SK-N-DZ (cell line): ENCODE data around the gene DEFB114.

Source experiments
- DNase-seq: peaks from one replicate; pipeline ENCODE4 v3.0.0-alpha.2; 2015; ENCODE audit warnings: low spot score

The DEFB114 gene

GRCh38 chr6:49937017-49937416 is 26.9 kb downstream of the DEFB114 start:
- DNase-seq: no peak

DNA sequence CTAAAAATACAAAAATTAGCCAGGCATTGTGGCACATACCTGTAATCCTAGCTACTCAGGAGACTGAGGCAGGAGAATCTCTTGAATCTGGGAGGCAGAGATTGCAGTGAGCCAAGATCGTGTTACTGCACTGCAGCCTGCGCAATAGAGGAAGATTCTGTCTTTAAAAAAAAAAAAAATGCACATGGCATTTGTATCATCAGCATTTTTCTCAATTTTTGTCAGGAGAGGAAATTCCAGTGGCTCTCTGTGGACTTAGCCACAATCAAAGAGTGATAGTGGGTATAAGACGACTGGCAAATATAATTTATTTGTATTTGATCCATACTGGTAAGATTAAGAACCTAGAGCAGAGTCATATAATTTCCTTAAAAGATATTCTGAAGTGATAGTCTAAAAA is 28.6 kb downstream of the DEFB114 start:
- no peak for DNase-seq

DNA sequence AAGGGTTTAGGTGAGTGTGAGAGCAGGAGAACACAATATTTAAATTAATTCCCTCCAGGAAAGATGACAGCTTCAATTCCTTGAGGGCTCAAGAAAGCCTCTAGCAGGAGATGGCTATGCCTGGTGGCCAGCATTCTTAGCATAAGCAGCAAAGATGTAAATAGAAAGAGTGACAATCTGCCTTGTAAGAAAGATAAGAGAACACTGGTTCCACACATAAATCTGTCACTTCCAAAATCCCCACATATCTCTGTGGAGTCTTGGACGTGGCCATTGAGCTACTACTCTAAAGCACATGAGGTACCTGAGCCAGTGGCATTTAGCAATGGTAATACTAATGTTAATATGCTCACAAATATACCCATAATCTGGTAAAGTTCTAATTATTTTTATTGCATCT is 29.2 kb downstream of the DEFB114 start:
- DNase-seq: no peak

DNA sequence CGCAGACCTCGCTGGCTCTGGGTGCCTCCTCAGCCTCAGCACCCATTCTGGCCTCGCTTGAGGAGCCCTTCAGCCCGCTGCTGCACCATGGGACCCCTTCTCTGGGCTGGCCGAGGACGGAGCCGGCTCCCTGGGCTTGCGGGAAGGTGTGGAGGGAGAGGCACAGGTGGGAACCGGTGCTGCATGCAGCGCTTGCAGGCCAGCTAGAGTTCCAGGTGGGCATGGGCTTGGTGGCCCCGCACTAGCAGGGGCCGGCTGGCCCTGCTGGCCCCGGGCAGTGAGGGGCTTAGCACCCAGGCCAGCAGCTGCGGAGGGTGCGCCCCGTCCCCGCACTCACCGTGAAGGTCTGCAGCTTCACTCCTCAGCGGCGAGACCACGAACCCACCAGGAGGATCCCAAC is 30.4 kb downstream of the DEFB114 start:
- DNase-seq: no peak

- DNase-seq: no peak
These were observed 34.6 kb downstream of the DEFB114 start for GRCh38 chr6:49929340-49929739.

DNA sequence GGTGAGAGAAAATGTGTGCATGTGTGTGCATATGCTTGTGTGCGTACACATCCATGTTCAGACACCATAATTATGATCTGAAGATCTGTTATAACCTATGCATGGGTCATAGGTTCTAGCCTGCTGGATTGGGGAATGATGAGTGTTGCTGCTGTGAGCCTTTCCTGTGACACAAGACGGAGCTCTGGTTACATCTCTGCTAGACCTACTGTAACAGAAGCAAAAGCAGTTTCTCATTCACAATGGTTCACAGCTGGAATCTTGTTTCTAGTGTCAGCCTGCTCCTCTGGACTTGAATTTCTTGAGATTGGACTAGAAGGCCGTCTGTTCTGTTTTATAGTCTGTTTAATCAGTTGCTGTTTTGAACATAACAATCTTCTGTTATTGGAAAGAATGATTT is 40.1 kb downstream of the DEFB114 start:
- DNase-seq: no peak

- DNase-seq: no peak
These were observed 43.9 kb downstream of the DEFB114 start for GRCh38 chr6:49919935-49920644.

DNA sequence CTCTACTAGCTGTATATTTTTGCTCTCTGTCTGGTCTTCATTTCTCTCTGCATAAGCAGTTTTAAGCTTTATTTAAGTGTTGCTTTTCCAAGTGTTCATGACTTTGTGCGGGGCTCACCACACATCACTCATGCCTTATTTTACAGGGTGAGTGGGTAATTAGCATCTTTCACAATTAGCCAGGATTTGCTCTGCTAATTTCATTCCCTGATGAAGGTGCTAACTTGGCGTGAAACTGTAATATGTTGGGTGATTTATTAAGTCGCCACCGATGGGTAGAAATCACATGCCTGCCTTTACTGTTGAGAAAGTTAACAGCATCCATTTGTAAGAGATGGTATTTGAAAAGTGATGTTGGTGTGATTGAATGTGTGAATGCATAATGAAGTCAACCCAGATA is 44.7 kb downstream of the DEFB114 start:
- DNase-seq: no peak

DNA sequence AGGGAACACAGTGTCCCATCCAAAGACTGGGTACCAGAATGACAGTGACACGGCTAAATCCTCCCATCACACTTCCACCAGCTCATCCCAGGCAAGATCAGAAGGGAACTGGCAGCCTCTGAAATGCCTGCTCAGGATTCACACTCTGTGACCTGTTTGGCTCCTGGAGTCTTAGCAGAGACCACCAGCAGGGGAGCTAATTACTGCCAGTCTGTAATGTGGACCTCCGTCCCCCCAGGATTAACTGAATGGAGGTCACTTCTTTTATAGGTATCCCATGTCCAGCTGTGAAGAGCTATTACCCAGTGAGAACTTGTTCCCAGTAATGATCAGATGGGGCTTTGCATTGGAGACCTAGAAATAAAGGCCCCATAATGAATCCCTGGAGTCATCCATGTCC is 45.2 kb downstream of the DEFB114 start:
- DNase-seq: no peak

- peak; percentile 46 for DNase-seq
These were observed 48.9 kb downstream of the DEFB114 start for GRCh38 chr6:49915035-49915434.

GRCh38 chr6:49913636-49914375 is 50.2 kb downstream of the DEFB114 start:
- peak; percentile 13 for DNase-seq

DNA sequence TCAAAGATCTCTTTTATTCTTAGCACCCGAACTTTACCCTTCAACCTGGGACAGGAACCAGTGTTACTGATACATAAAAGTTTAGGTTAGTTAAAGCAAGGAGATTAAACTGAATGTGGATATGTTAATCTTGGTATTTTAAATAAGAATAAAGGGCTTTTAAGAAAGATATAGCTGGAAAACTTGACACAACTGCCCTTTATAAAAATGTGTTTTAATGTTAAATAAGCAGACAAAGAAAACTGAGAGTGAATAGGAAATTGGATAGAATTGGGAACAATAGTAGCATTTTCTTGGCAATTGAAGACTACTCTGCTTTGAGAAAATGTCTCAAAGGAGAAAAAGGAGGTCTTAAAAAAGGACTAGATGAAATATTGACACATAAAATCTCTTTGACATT is 51.8 kb downstream of the DEFB114 start:
- DNase-seq: no peak

DNA sequence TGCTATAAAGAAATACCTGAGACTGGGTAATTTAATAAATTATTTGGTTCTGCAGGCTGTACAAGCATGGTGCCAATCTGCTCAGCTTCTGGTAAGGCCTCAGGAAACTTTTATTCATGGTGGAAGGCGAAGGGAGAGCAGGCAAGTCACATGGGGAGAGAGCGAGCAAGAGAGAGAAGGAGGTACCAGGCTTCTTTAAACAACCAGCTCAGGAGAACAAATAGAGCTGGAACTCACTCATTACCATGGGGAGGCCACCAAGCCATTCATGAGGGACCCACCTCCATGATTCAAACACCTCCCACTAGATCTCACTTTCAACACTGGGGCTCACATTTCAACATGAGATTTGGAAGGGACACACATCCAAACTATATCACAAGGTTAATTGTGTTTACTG is 52.7 kb downstream of the DEFB114 start:
- no peak for DNase-seq
